GM19438 (cell line): Measurements from ENCODE around the gene TEAD1.

Experiments
- ATAC-seq: cut with Tn5 transposase; IDR thresholded peaks from one replicate; pipeline ENCODE4 v1.9.1; 2021; ENCODE audit warnings: low read depth; ENCODE audit not compliant: unreplicated experiment

The TEAD1 gene

DNA sequence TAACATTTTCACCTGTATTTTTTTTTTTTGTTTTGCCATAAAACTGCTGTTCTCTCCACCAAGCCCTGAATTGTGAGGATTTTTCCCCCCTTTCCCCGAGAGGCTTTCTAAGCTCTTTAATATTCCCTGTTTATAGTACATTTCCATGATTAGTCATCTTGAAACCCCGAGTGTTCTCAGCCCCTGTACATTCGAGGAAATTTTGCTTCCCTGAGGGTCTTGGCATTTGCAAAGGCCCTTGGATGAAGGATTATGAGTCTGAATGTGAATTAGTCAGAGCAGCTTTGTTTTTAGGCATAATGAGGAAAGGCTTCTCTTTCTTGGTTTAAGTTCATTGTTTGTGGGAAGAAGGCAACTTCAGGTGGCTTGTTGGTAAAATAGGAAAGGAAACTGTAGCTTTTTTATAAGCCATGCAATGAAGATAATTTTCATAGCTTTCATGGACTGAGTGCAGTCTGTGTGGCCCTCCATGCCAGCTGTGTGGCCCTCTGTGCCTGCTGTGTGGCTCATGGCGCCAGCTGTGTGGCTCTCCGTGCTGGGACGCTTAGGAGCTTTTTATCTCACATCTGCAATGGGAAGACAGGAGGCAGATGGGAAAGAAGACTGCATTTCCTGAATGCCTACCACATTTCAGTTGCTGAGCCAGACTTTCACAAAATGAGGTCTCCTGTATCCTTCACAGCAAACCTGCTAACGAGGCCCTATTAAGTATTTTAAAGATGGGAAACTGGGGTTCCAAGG is 129.0 kb downstream of the TEAD1 start:
- no peak for ATAC-seq

DNA sequence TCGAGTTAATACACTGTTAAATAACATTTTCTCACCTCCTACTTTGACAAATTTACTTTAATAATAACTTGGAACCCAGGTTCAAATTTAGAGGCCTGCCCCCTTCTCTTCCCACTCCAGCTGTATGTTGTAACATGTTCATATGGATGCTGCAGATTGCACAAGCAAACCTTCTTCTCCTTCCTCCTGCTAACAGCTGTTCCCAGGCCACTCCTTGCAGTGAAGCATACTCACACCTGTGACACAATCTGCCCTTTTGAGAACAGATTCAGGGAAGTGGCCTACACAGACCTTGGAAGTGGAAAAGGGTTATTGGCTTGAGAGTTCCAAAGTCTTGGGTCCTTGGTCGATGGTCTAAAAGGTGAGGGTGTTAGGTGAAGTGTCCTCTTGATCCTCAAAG is 131.9 kb downstream of the TEAD1 start:
- ATAC-seq: no peak

DNA sequence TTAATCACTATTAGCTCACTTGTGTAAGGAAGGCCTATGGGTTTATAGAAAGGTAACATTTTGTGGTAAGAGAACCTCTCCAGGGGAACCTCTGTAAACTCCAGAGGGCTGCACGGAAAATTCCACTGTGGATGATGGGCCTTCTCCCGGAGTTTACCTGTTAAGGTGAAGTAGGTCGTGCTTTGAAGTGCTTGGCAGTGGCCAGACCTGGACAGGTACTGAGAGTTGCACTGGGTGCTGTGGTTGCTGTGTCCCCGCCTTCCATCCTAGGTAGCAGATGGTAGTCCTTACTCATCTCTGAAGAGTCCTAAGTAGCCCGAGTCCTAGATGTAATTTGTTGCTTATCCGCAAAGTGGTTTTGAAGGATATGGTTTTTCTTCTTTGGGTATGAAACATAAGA is 133.4 kb downstream of the TEAD1 start:
- no peak for ATAC-seq

DNA sequence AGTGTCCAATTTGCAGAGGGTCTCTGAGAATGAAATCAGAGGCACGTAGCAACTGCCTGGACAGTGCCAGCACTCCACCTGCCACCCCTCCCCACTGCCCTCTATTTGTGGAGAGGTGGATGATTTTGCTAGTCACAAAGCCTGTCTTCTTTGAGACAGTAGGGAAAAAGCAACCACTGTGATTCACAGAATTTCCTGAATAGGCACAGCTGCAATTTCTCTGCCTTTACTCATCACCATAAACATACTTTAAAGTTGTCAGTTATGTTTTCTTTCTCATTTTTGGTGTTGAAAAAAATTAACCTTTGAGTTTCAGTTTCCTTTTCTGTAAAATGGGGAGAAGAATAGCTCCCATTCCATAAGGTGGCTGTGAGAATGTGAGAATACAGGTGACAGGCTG is 134.3 kb downstream of the TEAD1 start:
- no peak for ATAC-seq

DNA sequence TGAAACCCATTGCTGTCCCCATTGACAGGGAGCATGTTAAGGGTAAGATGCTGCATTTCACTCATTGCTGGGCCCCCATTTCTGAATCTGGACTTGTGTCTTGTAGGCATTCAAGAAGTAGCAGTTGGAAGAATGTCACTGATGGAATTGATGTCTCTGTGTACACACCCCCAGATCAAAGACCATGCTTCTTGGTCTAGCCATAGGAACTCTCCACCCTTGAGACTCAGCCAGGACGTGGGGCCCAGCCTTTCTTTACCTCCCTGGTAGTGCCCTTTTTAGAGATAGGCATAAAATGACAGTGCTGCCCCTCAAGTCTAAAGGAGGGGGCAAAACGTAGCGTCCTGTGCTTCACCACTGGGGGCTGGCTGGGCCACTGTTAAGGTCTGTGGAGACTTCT is 135.1 kb downstream of the TEAD1 start:
- ATAC-seq: no peak

DNA sequence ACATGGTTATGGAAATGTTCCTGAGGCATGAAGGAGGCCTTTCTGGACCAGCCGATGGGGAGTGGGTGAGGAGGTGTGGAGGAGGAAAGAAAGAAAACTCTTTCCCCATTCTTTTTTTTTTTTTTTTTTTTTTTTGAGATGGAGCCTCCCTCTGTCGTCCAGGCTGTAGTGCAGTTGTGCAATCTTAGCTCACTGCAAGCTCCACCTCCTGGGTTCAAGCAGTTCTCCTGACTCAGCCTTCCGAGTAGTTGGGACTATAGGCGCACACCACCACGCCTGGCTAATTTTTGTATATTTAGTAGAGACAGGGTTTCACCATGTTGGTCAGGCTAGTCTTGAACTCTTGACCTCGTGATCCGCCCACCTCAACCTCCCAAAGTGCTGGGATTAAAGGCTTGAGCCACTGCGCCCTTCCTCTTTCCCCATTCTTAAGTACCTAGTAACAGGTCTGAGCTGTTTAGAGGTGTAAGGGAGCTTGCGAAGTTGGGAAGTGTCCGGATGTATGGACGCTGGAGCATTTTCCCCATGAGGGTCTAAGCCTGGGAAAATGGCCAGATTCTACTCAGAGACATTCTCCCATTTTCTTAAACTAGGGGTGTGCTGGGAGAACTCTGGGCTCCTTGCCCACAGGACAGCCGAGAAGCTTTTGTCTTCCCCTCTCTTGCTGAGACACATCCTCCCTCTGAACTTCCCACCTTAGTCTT is 135.8 kb downstream of the TEAD1 start:
- no peak for ATAC-seq

DNA sequence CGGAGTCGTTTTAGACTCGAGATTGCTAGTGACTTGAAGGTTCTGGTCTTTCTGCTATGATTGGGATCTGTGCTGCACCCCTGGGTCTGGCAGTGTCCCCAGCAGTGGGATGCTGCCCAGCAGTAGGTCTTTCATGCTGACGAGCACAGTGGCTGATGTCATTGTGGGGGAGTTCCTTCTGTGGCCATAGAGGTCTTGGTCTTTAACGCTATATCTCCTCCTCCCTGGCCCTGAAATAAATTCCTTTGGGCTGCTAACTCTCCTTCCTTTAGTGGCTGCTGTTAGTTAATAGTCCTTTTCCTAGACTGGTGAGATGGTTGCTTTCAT is 136.3 kb downstream of the TEAD1 start:
- ATAC-seq: no peak

DNA sequence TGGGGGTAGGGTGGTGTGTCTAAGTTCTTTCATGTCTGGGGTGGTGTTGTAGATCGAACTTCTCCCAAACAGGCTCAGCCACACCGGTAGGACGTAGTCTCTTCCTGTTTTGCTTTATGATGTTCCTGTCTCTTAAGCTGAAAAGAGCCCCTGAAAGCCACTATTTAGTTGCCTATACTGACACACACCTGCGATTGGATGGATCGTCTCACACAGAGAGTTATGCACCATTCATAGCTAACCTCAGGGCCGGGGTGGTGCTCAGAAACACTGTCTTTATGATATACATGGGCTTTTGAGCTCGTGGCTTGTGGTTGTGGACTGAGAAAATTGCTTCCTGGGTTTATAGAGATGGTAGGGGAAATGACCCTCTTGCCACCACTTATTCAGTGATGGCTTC is 137.6 kb downstream of the TEAD1 start:
- ATAC-seq: no peak

DNA sequence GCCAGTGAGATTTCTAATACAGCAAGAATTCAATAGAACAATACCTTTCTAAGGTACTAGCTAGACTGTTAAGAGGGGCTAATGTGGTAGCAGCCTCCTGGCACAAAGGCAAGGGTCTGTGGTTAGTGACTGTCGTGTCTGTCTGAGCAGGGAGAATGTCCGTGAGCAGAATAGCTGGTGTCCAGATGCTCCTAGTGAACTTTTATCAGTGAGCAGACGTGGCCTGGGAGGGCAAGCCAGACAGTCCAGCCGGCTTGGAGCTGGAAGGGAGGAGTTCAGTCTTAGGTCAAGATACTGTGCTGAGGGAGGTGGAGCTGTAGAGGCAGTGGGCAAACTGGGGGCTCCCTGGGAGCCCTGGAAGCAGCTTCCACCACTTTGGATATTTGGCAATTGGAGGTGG is 138.6 kb downstream of the TEAD1 start:
- no peak for ATAC-seq

DNA sequence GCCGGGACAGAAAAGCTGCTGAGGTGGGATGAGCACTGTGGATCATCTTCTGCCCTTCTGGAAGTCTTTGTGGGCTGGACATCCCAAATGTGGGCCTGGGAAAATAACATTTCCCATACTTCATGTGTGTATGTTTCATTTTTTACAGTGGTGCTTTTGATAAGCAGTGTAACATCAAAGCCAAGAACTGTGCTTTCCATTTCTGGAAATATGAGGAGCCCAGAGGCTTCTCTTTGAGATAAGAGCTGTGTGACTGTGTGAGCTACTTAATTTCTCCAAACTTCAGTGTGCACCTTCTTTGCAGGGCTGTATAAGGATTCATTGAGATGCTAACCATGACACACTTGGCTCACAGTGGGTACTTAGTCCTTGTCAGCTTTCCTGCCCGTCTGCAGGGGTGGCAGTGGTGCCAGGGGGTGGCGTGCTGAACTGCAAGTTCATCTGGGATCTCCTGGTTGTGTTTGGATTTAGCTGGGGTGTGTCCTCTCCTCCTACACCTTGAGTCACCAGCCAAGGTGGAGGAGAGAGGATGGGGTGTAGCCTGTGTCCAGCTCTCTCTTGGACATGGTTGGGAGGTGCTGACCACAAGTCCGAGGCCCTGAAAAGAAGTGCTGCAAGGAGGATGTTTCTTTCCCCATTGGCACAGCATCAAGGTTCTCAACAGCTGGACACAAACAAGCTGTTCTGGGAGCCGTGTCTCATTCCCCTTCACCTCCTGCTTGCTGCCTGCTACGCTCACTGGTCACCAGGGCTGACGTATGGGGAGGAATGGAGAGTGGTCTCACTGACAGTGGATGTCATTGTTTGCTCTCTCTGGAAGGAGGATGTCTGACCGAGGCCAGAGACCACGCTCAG is 139.4 kb downstream of the TEAD1 start:
- ATAC-seq: no peak

DNA sequence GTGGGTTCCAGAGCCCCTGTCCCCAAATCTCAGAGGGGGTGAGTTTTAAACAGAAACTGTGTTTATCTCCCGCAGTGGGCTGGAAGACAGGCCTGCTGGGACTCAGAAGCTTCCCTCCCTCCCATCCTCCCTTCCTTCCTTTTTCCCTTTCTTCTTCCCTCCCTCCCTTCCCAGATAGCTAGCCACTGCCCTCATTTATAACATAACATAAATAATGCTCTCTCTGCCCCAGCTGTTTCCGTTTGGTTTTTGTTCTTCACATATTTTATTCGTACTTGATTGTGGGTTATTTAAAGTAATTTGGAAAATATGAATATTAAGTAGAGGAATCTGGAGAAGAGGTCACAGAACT is 140.9 kb downstream of the TEAD1 start:
- no peak for ATAC-seq

DNA sequence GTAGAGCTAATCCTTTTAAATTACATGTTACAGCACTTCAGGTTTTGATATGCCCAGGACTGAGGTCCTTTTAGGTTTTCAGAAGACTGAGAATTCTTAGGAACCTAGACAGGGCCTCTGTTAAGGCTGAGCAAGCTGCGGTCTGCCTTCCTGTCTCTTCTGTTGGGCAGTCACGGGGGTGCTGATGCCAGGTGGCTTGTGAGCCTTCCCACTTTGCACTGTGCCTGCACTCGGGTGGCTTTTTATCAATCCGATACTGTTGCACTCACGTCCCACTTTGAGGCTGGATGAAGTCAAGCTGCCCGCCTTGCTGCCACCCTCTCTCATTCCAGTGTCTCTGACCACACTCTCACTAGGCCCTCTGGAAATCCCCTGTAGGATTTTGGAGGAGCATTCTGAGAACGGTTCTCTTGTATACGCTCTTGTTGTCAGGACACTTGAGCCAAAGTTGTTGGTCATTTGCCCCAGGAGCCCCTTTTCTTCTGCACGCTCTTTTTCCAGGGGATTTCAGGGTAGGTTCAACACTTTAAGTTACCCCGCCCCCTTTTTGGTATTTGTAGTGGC is 141.8 kb downstream of the TEAD1 start:
- no peak for ATAC-seq

DNA sequence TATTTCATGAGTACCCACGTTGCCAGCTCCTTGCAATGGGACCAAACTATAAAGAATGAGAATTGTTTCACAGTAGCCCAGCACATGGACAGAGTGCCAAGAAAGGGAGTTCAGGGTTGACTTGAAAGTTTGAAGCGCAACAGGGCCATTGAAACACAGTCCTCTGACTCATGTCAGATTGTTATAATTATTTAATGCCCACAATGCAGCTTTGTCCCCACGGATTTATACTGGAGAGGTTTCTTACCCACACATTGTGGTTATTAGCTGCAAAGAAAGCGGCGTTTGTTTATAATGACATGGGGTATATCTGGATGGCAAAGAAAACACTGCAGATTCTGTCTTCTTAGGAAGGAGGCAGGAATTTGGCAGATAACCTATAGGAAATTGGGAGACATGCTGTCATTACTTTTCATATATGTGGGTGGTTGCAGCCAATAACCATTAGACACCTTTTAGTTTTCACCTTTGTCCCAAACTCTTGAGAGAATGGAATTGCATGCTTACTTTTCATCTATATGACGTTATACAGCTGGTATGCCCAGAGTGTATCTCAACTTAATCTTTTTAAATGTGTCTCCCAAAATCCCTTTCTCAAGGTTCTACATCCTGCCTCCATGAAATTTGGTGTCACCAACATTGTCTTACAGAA is 143.6 kb downstream of the TEAD1 start:
- ATAC-seq: no peak

DNA sequence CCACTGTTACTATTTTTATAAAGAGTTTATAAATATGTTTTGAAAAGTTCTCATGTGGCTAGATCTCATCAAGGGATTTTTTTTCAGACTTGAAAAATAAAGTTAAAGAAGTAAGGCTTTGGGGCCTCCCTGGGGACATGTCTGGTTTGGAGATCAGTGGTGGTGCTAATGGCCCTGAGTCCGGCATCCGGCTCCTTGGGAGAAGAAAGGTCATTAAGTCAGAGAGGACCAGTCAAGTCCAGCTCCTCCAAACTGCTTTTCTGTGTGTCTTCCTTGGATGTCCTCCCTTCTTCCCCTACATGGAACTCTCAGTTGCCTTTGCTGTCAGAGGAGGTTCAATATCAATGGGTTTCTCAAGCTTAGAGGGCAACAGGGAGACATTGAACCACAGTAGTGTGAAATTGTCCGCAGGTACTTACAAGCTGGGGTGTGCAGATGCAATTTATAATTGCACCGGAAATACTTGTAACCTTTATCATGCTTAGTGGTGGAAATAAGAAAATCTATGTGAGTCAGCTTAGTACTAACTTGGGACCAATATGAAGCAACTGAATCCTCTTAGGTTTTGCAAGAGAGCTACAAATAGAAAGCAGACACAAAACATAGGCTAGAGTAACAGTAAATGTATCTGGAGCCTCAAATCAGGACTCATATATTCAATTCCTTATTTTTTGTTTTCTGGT is 144.3 kb downstream of the TEAD1 start:
- ATAC-seq: no peak

DNA sequence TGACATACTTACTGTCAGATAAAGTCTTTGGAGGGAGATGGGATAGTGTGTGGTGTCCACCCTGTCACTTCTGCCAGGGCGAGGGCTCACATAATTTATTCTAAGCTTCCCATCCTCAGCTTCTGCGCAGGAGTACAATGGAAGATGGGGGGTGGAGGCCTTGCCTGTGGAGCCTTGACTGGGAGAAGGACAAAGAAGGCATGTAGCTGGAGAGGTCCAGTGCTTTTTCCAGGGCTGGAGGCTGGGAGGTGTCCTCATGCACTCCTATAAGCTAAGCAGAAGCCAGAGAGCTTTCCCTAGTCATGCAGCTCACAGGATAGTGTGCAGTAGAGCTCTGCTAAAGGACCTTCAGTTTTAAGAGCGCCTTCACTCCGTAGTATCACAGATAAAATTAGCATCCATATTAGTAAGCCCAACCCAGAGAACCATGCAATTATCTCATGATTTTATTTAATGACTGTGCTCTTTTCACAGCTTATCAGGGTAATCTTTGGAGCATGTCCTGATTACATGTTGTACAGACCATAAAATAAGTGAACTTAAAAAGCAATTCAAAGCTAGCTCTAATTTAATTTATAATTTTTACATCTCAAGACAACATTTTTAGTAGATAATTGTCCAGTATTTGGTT is 148.3 kb downstream of the TEAD1 start:
- no peak for ATAC-seq

DNA sequence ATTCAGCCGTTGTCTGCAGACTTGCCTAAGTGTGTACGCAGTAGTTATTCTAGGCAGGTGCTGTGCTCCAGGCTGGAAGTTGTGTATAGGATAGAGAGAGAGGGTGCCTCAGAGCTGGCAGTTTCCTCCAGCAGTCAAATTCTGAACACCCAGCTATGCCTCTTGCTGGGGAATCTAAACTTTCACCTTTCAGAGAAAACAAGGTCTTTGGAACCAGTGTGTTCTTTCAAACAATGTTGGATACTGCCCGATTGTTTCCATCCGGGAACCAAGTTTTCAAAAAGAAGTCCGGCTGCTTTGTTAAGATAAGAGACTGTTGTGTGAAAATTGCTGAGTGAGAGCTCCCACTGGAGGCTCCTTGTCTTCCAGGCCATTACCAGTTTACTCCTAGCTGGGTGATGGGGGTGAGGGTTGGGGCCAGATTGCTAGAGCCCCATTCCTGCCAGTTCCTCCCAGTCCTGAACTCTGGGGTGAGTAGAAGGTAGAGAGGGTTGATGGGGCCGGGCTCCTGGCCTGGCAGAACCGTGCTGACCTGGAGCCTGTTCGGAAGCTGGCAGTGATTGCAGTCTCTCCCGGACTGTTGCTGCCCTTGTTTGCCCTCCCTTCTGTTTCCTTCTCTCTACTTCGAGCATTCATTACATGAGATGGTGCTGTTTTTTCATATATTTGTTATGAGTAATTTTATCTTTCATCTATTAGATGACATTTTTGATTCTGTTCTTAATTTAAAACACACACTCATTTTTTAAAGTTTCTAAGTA is 150.2 kb downstream of the TEAD1 start:
- no peak for ATAC-seq

DNA sequence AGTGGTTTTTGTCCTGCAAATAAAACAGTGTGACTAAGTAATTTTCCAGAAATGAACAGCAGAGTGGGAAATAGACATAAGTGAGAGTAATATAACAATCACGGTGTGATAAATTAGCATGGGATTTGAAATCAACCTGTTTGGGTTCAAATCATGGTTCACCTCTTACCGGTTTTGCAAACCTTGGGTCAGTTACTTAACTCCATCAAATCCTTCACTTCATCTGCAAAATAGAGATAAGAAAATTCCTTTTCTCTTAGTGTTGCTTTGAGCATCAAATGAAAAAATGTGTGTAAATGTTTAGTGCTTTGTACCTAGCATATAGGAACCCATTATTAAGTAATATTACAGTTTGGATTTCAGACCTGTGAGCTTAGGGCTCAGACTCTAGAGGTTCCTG is 152.2 kb downstream of the TEAD1 start:
- no peak for ATAC-seq

DNA sequence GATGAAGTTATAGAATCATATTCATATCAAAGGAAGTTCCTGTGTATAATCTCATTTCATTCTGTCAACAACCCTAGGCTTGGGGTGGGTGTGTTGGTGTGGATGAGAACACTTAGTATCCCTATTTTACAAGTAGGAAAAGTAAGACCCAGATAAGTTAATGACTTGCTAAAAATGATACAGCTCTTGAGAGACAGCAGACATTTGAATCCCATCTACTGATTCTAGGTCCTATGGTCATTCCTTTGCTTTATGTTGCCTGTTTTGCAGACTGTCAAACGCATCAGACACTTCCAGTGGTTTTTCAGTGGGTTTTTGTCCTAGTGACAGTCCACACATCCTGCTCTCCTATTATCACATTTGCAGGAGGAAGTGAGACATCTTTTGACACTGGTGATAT is 153.1 kb downstream of the TEAD1 start:
- no peak for ATAC-seq
